GM19468 (cell line): Measurements from ENCODE around the gene RABGEF1.
"Not testable (repeated sequence)": the region's sequence is repeated elsewhere in the genome, so short reads cannot be mapped to it uniquely, and the experiment has no call there.

ENCODE experiments used
- ATAC-seq: cut with Tn5 transposase; IDR thresholded peaks from one replicate; pipeline ENCODE4 v1.9.1; 2021; ENCODE audit warnings: mild to moderate bottlenecking, moderate library complexity, moderate number of reproducible peaks; ENCODE audit not compliant: unreplicated experiment; ENCODE audit errors: extremely low read depth

Gene RABGEF1

GRCh38 chr7:66844552-66845378 is 104.2 kb downstream of the RABGEF1 start:
- peak; percentile 91 for ATAC-seq

- no peak for ATAC-seq
Observed at GRCh38 chr7:66845379-66846095, 105.0 kb downstream of the RABGEF1 start.

- ATAC-seq, result not testable (repeated sequence)
Observed at GRCh38 chr7:66846096-66846445, 105.5 kb downstream of the RABGEF1 start.

GRCh38 chr7:66847523-66847855 is 107.0 kb downstream of the RABGEF1 start:
- not testable (repeated sequence) for ATAC-seq

- ATAC-seq, result no peak
Observed at GRCh38 chr7:66847879-66848790, 107.6 kb downstream of the RABGEF1 start.

GRCh38 chr7:66859339-66859738 is 118.8 kb downstream of the RABGEF1 start:
- no peak for ATAC-seq

GRCh38 chr7:66859794-66860645 is 119.5 kb downstream of the RABGEF1 start:
- ATAC-seq, result no peak

- ATAC-seq, result no peak
Observed at GRCh38 chr7:66860767-66861166, 120.2 kb downstream of the RABGEF1 start.
